Measurements from ENCODE around the gene NOXA1.

Gene NOXA1

GRCh38 chr9:137431416-137431931 lies 8.3 kb downstream of the NOXA1 start:
- TF ChIP-seq CTCF (IDR thresholded peaks at IDR 0.05; ENCODE audit: poor library complexity, severe bottlenecking), result no peak
- H3K4me3 ChIP-seq (ENCODE audit: severe bottlenecking), result no peak overlapping the region
- peaks cover 10% of the 10 kb centered on the region for H3K4me1 ChIP-seq (ENCODE audit: insufficient read depth, poor library complexity, severe bottlenecking)
- DNase-seq (ENCODE audit: low spot score), result no peak
- no peaks in the 10 kb centered on the region for H3K9me3 ChIP-seq (ENCODE audit: severe bottlenecking)
- H3K27ac ChIP-seq (ENCODE audit: poor library complexity, severe bottlenecking), result no peak overlapping the region
- no peak for ATAC-seq (ENCODE audit: low read depth)
- no peaks in the 10 kb centered on the region for H3K36me3 ChIP-seq (ENCODE audit: low read depth)
- H3K27me3 ChIP-seq (ENCODE audit: insufficient read depth, poor library complexity, severe bottlenecking), result no peaks in the 10 kb centered on the region

- ATAC-seq (ENCODE audit: low read depth), result no peak
- no peak overlapping the region for H3K27ac ChIP-seq (ENCODE audit: poor library complexity, severe bottlenecking)
Measured at GRCh38 chr9:137432687-137433348, 9.6 kb downstream of the NOXA1 start.

GRCh38 chr9:137433349-137433915 lies 10.2 kb downstream of the NOXA1 start:
- H3K4me3 ChIP-seq (ENCODE audit: severe bottlenecking), result no peak overlapping the region
- no peaks in the 10 kb centered on the region for H3K9me3 ChIP-seq (ENCODE audit: severe bottlenecking)
- ATAC-seq (ENCODE audit: low read depth) (no peak), DNase-seq (ENCODE audit: low spot score) (no peak)
- H3K36me3 ChIP-seq (ENCODE audit: low read depth), result no peaks in the 10 kb centered on the region
- H3K27me3 ChIP-seq (ENCODE audit: insufficient read depth, poor library complexity, severe bottlenecking), result no peaks in the 10 kb centered on the region
- H3K27ac ChIP-seq (ENCODE audit: poor library complexity, severe bottlenecking), result no peak overlapping the region
- peaks cover 10% of the 10 kb centered on the region for H3K4me1 ChIP-seq (ENCODE audit: insufficient read depth, poor library complexity, severe bottlenecking)
- no peak for TF ChIP-seq CTCF (IDR thresholded peaks at IDR 0.05; ENCODE audit: poor library complexity, severe bottlenecking)

More at GRCh38 chr9:137432687-137433348, 9.6 kb downstream of the NOXA1 start:
- no peaks in the 10 kb centered on the region for H3K27me3 ChIP-seq (ENCODE audit: insufficient read depth, poor library complexity, severe bottlenecking)
- no peak overlapping the region for H3K4me3 ChIP-seq (ENCODE audit: severe bottlenecking)
- DNase-seq (ENCODE audit: low spot score), result peak; percentile 69
- H3K4me1 ChIP-seq (ENCODE audit: insufficient read depth, poor library complexity, severe bottlenecking), result peaks cover 10% of the 10 kb centered on the region
- H3K36me3 ChIP-seq (ENCODE audit: low read depth), result no peaks in the 10 kb centered on the region
- H3K9me3 ChIP-seq (ENCODE audit: severe bottlenecking), result no peaks in the 10 kb centered on the region
- no peak for TF ChIP-seq CTCF (IDR thresholded peaks at IDR 0.05; ENCODE audit: poor library complexity, severe bottlenecking)

- H3K4me3 ChIP-seq (ENCODE audit: severe bottlenecking), result no peak overlapping the region
- H3K36me3 ChIP-seq (ENCODE audit: low read depth), result no peaks in the 10 kb centered on the region
- H3K4me1 ChIP-seq (ENCODE audit: insufficient read depth, poor library complexity, severe bottlenecking), result peaks cover 10% of the 10 kb centered on the region
- no peaks in the 10 kb centered on the region for H3K27me3 ChIP-seq (ENCODE audit: insufficient read depth, poor library complexity, severe bottlenecking)
- ATAC-seq (ENCODE audit: low read depth), result no peak
- no peak for DNase-seq (ENCODE audit: low spot score)
- no peak overlapping the region for H3K27ac ChIP-seq (ENCODE audit: poor library complexity, severe bottlenecking)
- no peaks in the 10 kb centered on the region for H3K9me3 ChIP-seq (ENCODE audit: severe bottlenecking)
- no peak for TF ChIP-seq CTCF (IDR thresholded peaks at IDR 0.05; ENCODE audit: poor library complexity, severe bottlenecking)
Measured at GRCh38 chr9:137433916-137434431, 10.8 kb downstream of the NOXA1 start.
